GM19467 (cell line): Measurements from ENCODE around the gene C1orf50.
"Not testable (repeated sequence)": the region's sequence is repeated elsewhere in the genome, so short reads cannot be mapped to it uniquely, and the experiment has no call there.

Source experiments
- ATAC-seq: cut with Tn5 transposase; IDR thresholded peaks from one replicate; pipeline ENCODE4 v1.9.1; 2021; ENCODE audit warnings: mild to moderate bottlenecking, moderate library complexity; ENCODE audit not compliant: unreplicated experiment

C1orf50 gene

GRCh38 chr1:42766741-42767509 is at the start of gene C1orf50, which contains the start of gene P3H1:
TSS of gene C1orf50 (plus strand) at chr1:42767249. CDS start at chr1:42767312, 63 bp downstream.
TSS of gene P3H1 (minus strand) at chr1:42767028. CDS start at chr1:42766971, 57 bp downstream.
- ATAC-seq: peak; percentile 92

GRCh38 chr1:42720868-42721267 is 46.2 kb upstream of the C1orf50 start:
- ATAC-seq: no peak

- ATAC-seq: no peak
These were observed 45.1 kb upstream of the C1orf50 start for GRCh38 chr1:42721926-42722325.

GRCh38 chr1:42722403-42722802 is 44.6 kb upstream of the C1orf50 start:
- ATAC-seq: not testable (repeated sequence)

- no peak for ATAC-seq
These were observed 43.5 kb upstream of the C1orf50 start for GRCh38 chr1:42723511-42723910.

GRCh38 chr1:42725820-42726219 is 41.2 kb upstream of the C1orf50 start:
- not testable (repeated sequence) for ATAC-seq

- no peak for ATAC-seq
These were observed 37.0 kb upstream of the C1orf50 start for GRCh38 chr1:42730002-42730401.

GRCh38 chr1:42730988-42731387 is 36.1 kb upstream of the C1orf50 start:
- no peak for ATAC-seq

GRCh38 chr1:42731585-42731984 is 35.5 kb upstream of the C1orf50 start:
- no peak for ATAC-seq

- no peak for ATAC-seq
These were observed 34.8 kb upstream of the C1orf50 start for GRCh38 chr1:42732126-42732680.

- no peak for ATAC-seq
These were observed 33.4 kb upstream of the C1orf50 start for GRCh38 chr1:42733415-42734200.

- no peak for ATAC-seq
These were observed 32.6 kb upstream of the C1orf50 start for GRCh38 chr1:42734201-42735035.

- no peak for ATAC-seq
These were observed 32.0 kb upstream of the C1orf50 start for GRCh38 chr1:42735056-42735455.

GRCh38 chr1:42735477-42736105 is 31.5 kb upstream of the C1orf50 start:
- ATAC-seq: no peak

GRCh38 chr1:42736152-42736551 is 30.9 kb upstream of the C1orf50 start:
- ATAC-seq: no peak

GRCh38 chr1:42736571-42737200 is 30.4 kb upstream of the C1orf50 start:
- no peak for ATAC-seq

GRCh38 chr1:42737257-42737656 is 29.8 kb upstream of the C1orf50 start:
- ATAC-seq: no peak

- no peak for ATAC-seq
These were observed 28.9 kb upstream of the C1orf50 start for GRCh38 chr1:42737986-42738677.

GRCh38 chr1:42738678-42739226 is 28.3 kb upstream of the C1orf50 start:
- ATAC-seq: no peak
